ENCODE measurements around the gene MAMDC2. TPM values are rescaled to one million over a fixed set of nuclear protein-coding genes. Genes with fewer than 3 reads are reported as not detected.

Gene MAMDC2
- total and polyA plus RNA-seq, 7 donors = 0.91 to 11.9 (median 2.2) TPM

DNA sequence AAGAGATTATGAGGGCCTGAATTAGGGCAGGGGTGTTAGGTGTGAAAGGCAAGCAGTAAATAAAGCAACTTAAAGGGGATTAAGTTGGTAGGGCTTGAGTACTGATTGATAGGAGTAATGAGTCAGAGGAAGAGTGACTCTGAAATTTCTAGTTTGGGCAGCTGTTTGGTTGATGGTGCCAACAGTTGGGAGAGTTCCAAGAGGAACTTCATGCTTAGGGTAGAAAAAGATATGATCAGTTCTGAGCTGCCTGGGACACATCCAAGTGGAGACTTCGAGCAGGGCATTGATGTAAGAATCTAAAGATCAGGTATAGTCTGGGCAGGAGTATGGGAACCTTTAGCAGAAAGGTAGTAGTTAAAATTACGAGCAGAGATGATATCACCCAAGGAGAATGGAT, 10.2 kb downstream of the MAMDC2 start:
- Histone ChIP-seq H3K36me3 (ENCODE audit: insufficient read depth in 1 of 2, low read depth in 1 of 2) (no peaks in the 10 kb centered on the region), H3K27ac (peak overlapping the region; percentile 34), H3K4me1 (peaks cover 22% of the 10 kb centered on the region), H3K9me3 (no peaks in the 10 kb centered on the region), H3K27me3 (ENCODE audit: insufficient read depth in 3 of 3, low read length in 2 of 3) (no peaks in the 10 kb centered on the region), H3K4me3 (no peak overlapping the region)
- intact Hi-C loops (cut with DNase I) = no loop called here
- ATAC-seq (peak; percentile 28 to 46 (median 34)), DNase-seq (no peak)
- WGBS, 3 donors = 19 to 41% (median 29%) methylated on average over 2 of the region's 2 CpGs
- no peak for TF ChIP-seq CTCF (IDR thresholded peaks at IDR 0.05)

- Histone ChIP-seq H3K9me3 (no peaks in the 10 kb centered on the region), H3K27me3 (ENCODE audit: insufficient read depth in 3 of 3, low read length in 2 of 3) (no peaks in the 10 kb centered on the region), H3K4me3 (no peak overlapping the region), H3K36me3 (ENCODE audit: insufficient read depth in 1 of 2, low read depth in 1 of 2) (no peaks in the 10 kb centered on the region), H3K4me1 (peaks cover 17% of the 10 kb centered on the region), H3K27ac (no peak overlapping the region)
- ATAC-seq = no peak
- intact Hi-C loops (cut with DNase I) = no loop called here
- 73 to 79% (median 75%) methylated on average over 3 of the region's 3 CpGs for WGBS, 3 donors
- TF ChIP-seq CTCF (IDR thresholded peaks at IDR 0.05) = no peak
- DNase-seq = no peak
Observed at GRCh38 chr9:70054521-70054920, 10.9 kb downstream of the MAMDC2 start.

GRCh38 chr9:70055406-70056210, 12.0 kb downstream of the MAMDC2 start:
- no peak overlapping the region for H3K27ac ChIP-seq
- H3K36me3 ChIP-seq (ENCODE audit: insufficient read depth in 1 of 2, low read depth in 1 of 2) = no peaks in the 10 kb centered on the region
- WGBS, 3 donors = 62 to 72% (median 71%) methylated on average over 3 of the region's 3 CpGs
- H3K4me1 ChIP-seq = peaks cover 11% of the 10 kb centered on the region
- no peak for TF ChIP-seq CTCF (IDR thresholded peaks at IDR 0.05)
- no peaks in the 10 kb centered on the region for H3K9me3 ChIP-seq
- H3K27me3 ChIP-seq (ENCODE audit: insufficient read depth in 3 of 3, low read length in 2 of 3) = no peaks in the 10 kb centered on the region
- ATAC-seq (no peak), DNase-seq (no peak)
- H3K4me3 ChIP-seq = no peak overlapping the region
- intact Hi-C loops (cut with DNase I) = no loop called here

GRCh38 chr9:70056211-70056944, 12.7 kb downstream of the MAMDC2 start:
- peaks cover 11% of the 10 kb centered on the region for H3K4me1 ChIP-seq
- intact Hi-C loops (cut with DNase I) = no loop called here
- ATAC-seq = no peak
- 92 to 94% (median 93%) methylated on average over 10 of the region's 10 CpGs for WGBS, 3 donors
- TF ChIP-seq CTCF (IDR thresholded peaks at IDR 0.05) = no peak
- H3K36me3 ChIP-seq (ENCODE audit: insufficient read depth in 1 of 2, low read depth in 1 of 2) = no peaks in the 10 kb centered on the region
- H3K27me3 ChIP-seq (ENCODE audit: insufficient read depth in 3 of 3, low read length in 2 of 3) = no peaks in the 10 kb centered on the region
- no peaks in the 10 kb centered on the region for H3K9me3 ChIP-seq
- DNase-seq = no peak
- no peak overlapping the region for H3K4me3 ChIP-seq
- no peak overlapping the region for H3K27ac ChIP-seq

Measured in psoas muscle (tissue), 8 donors.